ENCODE measurements around the gene PRR5. TPM values are rescaled to one million over a fixed set of nuclear protein-coding genes. Genes with fewer than 3 reads are reported as not detected.

PRR5 gene
- total and polyA plus RNA-seq, 5 donors from 2014 or later: 29.2 to 44.4 (median 33.3) TPM

DNA sequence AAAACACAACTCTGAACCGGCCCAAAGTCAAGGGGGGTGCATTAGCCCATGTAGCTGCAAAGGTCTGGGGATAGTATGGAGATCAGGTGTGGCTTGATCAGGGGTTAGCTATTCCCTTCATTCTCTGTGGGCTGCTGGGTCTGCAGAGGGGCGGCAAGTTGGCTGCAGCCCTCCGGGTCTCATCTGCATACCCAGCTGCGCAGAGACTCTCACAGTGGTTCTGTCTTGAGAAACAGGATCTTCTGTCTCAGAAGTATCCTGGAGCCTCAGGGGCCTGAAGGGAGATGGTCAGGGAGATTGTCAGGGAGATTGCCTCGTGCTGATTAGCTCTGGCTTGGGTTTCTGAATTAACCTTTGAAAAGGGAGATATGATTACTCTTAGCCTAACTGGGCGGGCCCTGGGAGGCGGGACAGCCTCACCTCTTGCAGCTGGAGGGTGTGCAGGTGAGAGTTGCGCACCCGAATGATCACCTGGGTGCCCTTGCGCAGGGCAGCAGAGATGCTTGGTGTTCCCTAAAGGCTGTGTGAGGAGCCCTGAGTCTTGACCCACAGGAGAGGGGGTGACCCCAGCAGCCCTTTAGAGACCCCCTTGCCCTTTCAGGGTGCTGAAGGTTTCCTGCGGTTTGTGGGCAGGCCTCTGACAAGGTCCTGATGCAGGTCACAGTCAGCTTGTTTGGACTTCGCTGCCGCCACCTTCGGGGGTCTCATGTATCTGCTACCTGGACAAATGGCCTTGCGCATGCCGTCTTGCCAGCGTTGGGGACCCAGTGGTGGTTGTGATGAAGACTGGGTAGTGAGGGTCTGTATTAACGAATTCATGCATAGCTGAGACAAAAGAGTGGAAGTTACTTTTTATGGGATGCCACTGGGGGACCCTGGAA is 57.7 kb downstream of the PRR5 start:
- no peaks in the 10 kb centered on the region for H3K36me3 Mint-ChIP-seq
- H3K27me3 ChIP-seq (ENCODE audit: control insufficient read depth, insufficient read depth, low read length): peaks cover 5% of the 10 kb centered on the region
- ATAC-seq (ENCODE audit: low read depth in 2 of 2): no peak
- DNase-seq: no peak
- H3K9me3 ChIP-seq (ENCODE audit: control insufficient read depth in 2 of 2, low read length in 2 of 2): no peaks in the 10 kb centered on the region
- H3K4me1 Mint-ChIP-seq: no peaks in the 10 kb centered on the region
- H3K4me3 Mint-ChIP-seq: no peak overlapping the region
- H3K27ac Mint-ChIP-seq: no peak overlapping the region
- H3K27me3 Mint-ChIP-seq: peaks cover 15% of the 10 kb centered on the region
- no peak overlapping the region for H3K27ac ChIP-seq (ENCODE audit: insufficient read depth, low read length, poor library complexity, severe bottlenecking)
- H3K36me3 ChIP-seq (ENCODE audit: control insufficient read depth, insufficient read depth, low read length): no peaks in the 10 kb centered on the region
- H3K4me3 ChIP-seq (ENCODE audit: low read depth, low read length): no peak overlapping the region
- peaks cover 0 to 5% (median 1%) of the 10 kb centered on the region in 7 donors for H3K9me3 Mint-ChIP-seq
- H3K4me1 ChIP-seq (ENCODE audit: control insufficient read depth, insufficient read depth, low read length, poor library complexity, severe bottlenecking): no peaks in the 10 kb centered on the region

DNA sequence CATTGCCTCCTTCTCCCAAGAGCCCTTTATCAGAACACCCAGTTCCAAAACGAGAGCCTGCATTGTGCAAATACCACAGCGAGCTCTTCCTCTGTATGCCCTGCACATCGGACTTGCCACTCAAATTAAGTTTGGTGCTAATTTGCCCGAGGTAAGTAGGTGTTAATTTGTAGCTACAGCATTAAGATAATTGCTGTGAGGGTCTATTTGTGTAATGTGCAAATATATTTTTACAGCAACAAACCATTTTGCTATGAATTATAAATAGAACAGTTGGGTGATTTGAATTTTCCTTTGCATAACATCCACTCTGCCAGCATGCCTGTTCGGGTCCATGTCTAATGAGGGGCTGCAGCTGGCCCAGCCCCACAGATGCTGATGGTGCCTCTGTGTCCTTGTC is 58.5 kb downstream of the PRR5 start:
- Histone ChIP-seq H3K27ac (ENCODE audit: insufficient read depth, low read length, poor library complexity, severe bottlenecking) (no peak overlapping the region), H3K9me3 (ENCODE audit: control insufficient read depth in 2 of 2, low read length in 2 of 2) (no peaks in the 10 kb centered on the region), H3K36me3 (ENCODE audit: control insufficient read depth, insufficient read depth, low read length) (no peaks in the 10 kb centered on the region), H3K4me1 (ENCODE audit: control insufficient read depth, insufficient read depth, low read length, poor library complexity, severe bottlenecking) (no peaks in the 10 kb centered on the region), H3K27me3 (ENCODE audit: control insufficient read depth, insufficient read depth, low read length) (no peaks in the 10 kb centered on the region), H3K4me3 (ENCODE audit: low read depth, low read length) (no peak overlapping the region)
- Mint-ChIP-seq H3K27ac (no peak overlapping the region), H3K36me3 (no peaks in the 10 kb centered on the region), H3K4me1 (no peaks in the 10 kb centered on the region), H3K4me3 (no peak overlapping the region), H3K27me3 (peaks cover 14% of the 10 kb centered on the region), H3K9me3 (peaks cover 0 to 5% (median 1%) of the 10 kb centered on the region in 7 donors)
- ATAC-seq (ENCODE audit: low read depth in 2 of 2): no peak
- DNase-seq: no peak

DNA sequence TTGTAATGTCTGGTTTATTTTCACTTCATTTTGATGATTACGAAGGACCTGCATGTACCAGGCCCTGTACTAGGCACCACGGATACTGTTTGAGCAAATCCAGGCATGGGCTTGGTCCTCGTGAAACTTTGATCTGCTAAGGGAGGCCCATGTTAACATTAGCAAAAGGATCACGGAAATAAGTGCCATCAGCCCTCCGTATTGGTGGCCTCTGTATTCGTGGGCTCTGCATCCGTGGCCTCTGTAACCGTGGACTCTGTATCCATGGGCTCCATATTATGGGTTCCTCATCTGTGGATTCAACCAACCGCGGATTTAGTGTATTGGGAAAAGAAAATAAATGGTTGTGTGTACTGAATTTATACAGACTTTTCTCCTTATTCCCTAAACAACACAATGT is 59.0 kb downstream of the PRR5 start:
- Mint-ChIP-seq H3K4me1 (no peaks in the 10 kb centered on the region), H3K9me3 (peaks cover 0 to 5% (median 1%) of the 10 kb centered on the region in 7 donors), H3K27me3 (peaks cover 10% of the 10 kb centered on the region), H3K27ac (no peak overlapping the region), H3K4me3 (no peak overlapping the region), H3K36me3 (no peaks in the 10 kb centered on the region)
- H3K4me3 ChIP-seq (ENCODE audit: low read depth, low read length): no peak overlapping the region
- H3K27me3 ChIP-seq (ENCODE audit: control insufficient read depth, insufficient read depth, low read length): no peaks in the 10 kb centered on the region
- H3K4me1 ChIP-seq (ENCODE audit: control insufficient read depth, insufficient read depth, low read length, poor library complexity, severe bottlenecking): no peaks in the 10 kb centered on the region
- ATAC-seq (ENCODE audit: low read depth in 2 of 2): no peak
- no peaks in the 10 kb centered on the region for H3K9me3 ChIP-seq (ENCODE audit: control insufficient read depth in 2 of 2, low read length in 2 of 2)
- no peak for DNase-seq
- no peak overlapping the region for H3K27ac ChIP-seq (ENCODE audit: insufficient read depth, low read length, poor library complexity, severe bottlenecking)
- no peaks in the 10 kb centered on the region for H3K36me3 ChIP-seq (ENCODE audit: control insufficient read depth, insufficient read depth, low read length)

DNA sequence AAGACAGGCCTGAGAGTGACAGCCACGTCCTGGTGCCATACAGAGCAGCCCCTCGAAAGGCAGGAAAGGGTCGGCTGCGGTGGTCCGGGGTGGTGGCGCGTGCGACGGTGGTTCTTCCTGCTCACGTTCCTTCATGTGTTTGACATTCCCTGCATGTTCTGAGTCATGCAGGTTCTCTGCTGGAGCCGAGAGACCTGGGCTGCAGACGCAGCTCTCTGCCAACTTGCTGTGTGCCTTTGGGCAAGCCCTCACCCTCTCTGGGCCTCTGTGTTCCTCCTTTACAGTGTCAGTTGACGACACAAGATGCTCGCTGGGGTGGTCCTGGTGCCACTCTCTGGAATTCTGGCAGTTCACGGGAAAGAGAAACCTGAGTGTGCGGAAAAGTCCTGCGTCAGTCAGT is 62.4 kb downstream of the PRR5 start:
- no peaks in the 10 kb centered on the region for H3K36me3 ChIP-seq (ENCODE audit: control insufficient read depth, insufficient read depth, low read length)
- H3K4me1 ChIP-seq (ENCODE audit: control insufficient read depth, insufficient read depth, low read length, poor library complexity, severe bottlenecking): no peaks in the 10 kb centered on the region
- Mint-ChIP-seq H3K36me3 (no peaks in the 10 kb centered on the region), H3K9me3 (peaks cover 0 to 5% (median 1%) of the 10 kb centered on the region in 7 donors), H3K4me3 (no peak overlapping the region), H3K27ac (no peak overlapping the region), H3K4me1 (no peaks in the 10 kb centered on the region), H3K27me3 (no peaks in the 10 kb centered on the region)
- H3K4me3 ChIP-seq (ENCODE audit: low read depth, low read length): no peak overlapping the region
- no peak overlapping the region for H3K27ac ChIP-seq (ENCODE audit: insufficient read depth, low read length, poor library complexity, severe bottlenecking)
- no peaks in the 10 kb centered on the region for H3K27me3 ChIP-seq (ENCODE audit: control insufficient read depth, insufficient read depth, low read length)
- ATAC-seq (ENCODE audit: low read depth in 2 of 2) (no peak), DNase-seq (no peak)
- no peaks in the 10 kb centered on the region for H3K9me3 ChIP-seq (ENCODE audit: control insufficient read depth in 2 of 2, low read length in 2 of 2)

DNA sequence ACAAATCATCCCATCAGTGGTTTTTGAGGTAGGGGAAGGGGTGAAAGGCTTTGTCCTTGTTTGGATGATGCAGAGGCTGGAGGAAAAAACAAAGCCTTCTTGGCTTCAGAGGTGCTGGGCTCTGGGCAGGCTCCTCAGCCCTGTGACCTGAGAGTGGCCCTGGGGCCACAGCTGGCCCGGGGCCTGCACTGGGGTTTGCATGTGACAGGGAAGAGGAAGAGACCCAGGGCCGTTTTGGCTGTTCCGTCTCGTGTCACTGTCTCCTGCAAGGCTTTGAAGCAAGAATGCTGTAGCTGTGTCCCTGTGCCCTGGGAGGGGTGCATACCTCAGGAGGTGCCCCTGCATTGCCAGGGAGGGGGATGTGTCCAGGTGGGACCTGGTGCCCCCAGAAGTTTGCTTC is 63.0 kb downstream of the PRR5 start:
- no peaks in the 10 kb centered on the region for H3K36me3 Mint-ChIP-seq
- no peak overlapping the region for H3K4me3 Mint-ChIP-seq
- DNase-seq (no peak), ATAC-seq (ENCODE audit: low read depth in 2 of 2) (no peak)
- Histone ChIP-seq H3K36me3 (ENCODE audit: control insufficient read depth, insufficient read depth, low read length) (no peaks in the 10 kb centered on the region), H3K4me3 (ENCODE audit: low read depth, low read length) (no peak overlapping the region), H3K4me1 (ENCODE audit: control insufficient read depth, insufficient read depth, low read length, poor library complexity, severe bottlenecking) (no peaks in the 10 kb centered on the region), H3K27me3 (ENCODE audit: control insufficient read depth, insufficient read depth, low read length) (no peaks in the 10 kb centered on the region), H3K27ac (ENCODE audit: insufficient read depth, low read length, poor library complexity, severe bottlenecking) (no peak overlapping the region), H3K9me3 (ENCODE audit: control insufficient read depth in 2 of 2, low read length in 2 of 2) (no peaks in the 10 kb centered on the region)
- no peak overlapping the region for H3K27ac Mint-ChIP-seq
- H3K4me1 Mint-ChIP-seq: no peaks in the 10 kb centered on the region
- no peaks in the 10 kb centered on the region for H3K27me3 Mint-ChIP-seq
- peaks cover 0 to 5% (median 1%) of the 10 kb centered on the region in 7 donors for H3K9me3 Mint-ChIP-seq

DNA sequence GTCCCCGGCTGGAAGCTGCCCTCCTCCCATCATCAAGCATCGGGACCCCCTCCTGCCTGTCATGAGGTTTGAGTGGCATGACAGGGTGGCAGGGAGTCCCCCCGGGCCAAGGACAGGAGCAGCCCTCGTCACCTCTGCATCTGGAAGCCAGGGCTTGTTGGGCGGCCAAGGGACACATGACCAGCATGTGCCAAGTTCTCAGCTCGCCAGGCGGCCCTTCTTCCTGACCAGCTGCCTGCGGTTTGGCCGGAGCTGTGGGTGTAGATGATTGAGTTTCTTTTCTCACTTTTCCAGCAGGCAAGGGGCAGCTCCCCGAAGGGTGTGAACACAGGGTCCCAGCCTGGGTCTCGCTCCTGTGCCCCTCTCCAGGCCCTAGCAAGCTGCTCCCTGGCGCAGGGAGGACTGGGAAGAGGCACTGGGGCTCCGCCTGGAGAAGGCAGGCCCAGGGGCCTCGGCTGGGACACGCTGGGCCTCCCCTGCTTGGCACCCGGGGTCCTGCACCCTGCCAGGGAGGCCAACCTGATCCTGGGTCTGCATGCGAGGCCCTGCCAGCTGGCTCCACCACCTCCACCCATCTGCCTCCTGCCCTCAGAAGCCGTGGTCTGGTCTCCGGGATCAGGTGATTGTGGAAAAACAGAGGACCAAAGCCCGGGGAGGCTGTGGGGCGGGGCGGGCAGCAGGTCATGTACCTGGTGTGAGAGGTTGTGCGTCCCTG is 63.7 kb downstream of the PRR5 start:
- H3K27ac ChIP-seq (ENCODE audit: insufficient read depth, low read length, poor library complexity, severe bottlenecking): no peak overlapping the region
- H3K9me3 ChIP-seq (ENCODE audit: control insufficient read depth in 2 of 2, low read length in 2 of 2): no peaks in the 10 kb centered on the region
- DNase-seq (no peak), ATAC-seq (ENCODE audit: low read depth in 2 of 2) (no peak)
- H3K4me1 ChIP-seq (ENCODE audit: control insufficient read depth, insufficient read depth, low read length, poor library complexity, severe bottlenecking): no peaks in the 10 kb centered on the region
- no peaks in the 10 kb centered on the region for H3K27me3 Mint-ChIP-seq
- no peaks in the 10 kb centered on the region for H3K36me3 Mint-ChIP-seq
- no peak overlapping the region for H3K27ac Mint-ChIP-seq
- H3K36me3 ChIP-seq (ENCODE audit: control insufficient read depth, insufficient read depth, low read length): no peaks in the 10 kb centered on the region
- no peak overlapping the region for H3K4me3 Mint-ChIP-seq
- H3K27me3 ChIP-seq (ENCODE audit: control insufficient read depth, insufficient read depth, low read length): no peaks in the 10 kb centered on the region
- no peaks in the 10 kb centered on the region for H3K4me1 Mint-ChIP-seq
- no peak overlapping the region for H3K4me3 ChIP-seq (ENCODE audit: low read depth, low read length)
- peaks cover 0 to 5% (median 1%) of the 10 kb centered on the region in 7 donors for H3K9me3 Mint-ChIP-seq

DNA sequence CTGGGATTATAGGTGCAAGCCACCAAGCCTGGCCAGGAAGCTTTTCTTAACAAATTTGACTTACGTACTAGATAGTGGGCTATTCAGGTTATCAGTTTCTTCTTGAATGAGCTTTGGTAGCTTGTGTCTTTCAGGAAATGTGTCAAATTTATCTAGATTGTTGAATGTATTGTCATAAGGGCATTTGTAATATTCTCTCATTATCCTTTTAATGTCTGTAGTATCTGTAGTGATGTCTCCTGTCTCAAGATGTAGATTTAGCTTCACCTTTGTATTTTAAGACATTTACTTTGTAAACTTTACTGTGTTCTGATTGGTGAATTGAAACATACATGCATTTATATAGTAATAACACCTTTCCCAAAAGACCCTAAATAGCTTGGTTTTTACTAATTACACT is 71.1 kb downstream of the PRR5 start:
- ATAC-seq (ENCODE audit: low read depth in 2 of 2): no peak

More for the DNA sequence above, 71.1 kb downstream of the PRR5 start:
- DNase-seq: no peak
- Histone ChIP-seq H3K9me3 (ENCODE audit: control insufficient read depth in 2 of 2, low read length in 2 of 2) (peaks cover 7 to 10% of the 10 kb centered on the region in 2 experiments), H3K27me3 (ENCODE audit: control insufficient read depth, insufficient read depth, low read length) (no peaks in the 10 kb centered on the region), H3K27ac (ENCODE audit: insufficient read depth, low read length, poor library complexity, severe bottlenecking) (no peak overlapping the region), H3K4me1 (ENCODE audit: control insufficient read depth, insufficient read depth, low read length, poor library complexity, severe bottlenecking) (no peaks in the 10 kb centered on the region), H3K4me3 (ENCODE audit: low read depth, low read length) (no peak overlapping the region), H3K36me3 (ENCODE audit: control insufficient read depth, insufficient read depth, low read length) (no peaks in the 10 kb centered on the region)
- Mint-ChIP-seq H3K4me1 (no peaks in the 10 kb centered on the region), H3K36me3 (no peaks in the 10 kb centered on the region), H3K27me3 (peaks cover 5% of the 10 kb centered on the region), H3K9me3 (peaks cover 0 to 18% (median 6%) of the 10 kb centered on the region in 7 donors), H3K4me3 (no peak overlapping the region), H3K27ac (no peak overlapping the region)

All from CD4-positive, CD25-positive, alpha-beta regulatory T cell (primary cell).